Endodermal cell (in vitro differentiated cells): ENCODE results near the gene SULT1C3. TPM values are rescaled to one million over a fixed set of nuclear protein-coding genes. Genes with fewer than 3 reads are reported as not detected.

Experiments
- DNase-seq: peaks from one replicate; pipeline ENCODE4 v3.0.0-alpha.2; 2017
- H3K27ac ChIP-seq: 2 replicates; pipeline ENCODE4 v1.5.1; 2013; ENCODE audit warnings: mild to moderate bottlenecking, low read depth, low read length, moderate library complexity
- H3K27me3 ChIP-seq: 2 replicates; pipeline ENCODE4 v1.6.1; 2013; ENCODE audit warnings: mild to moderate bottlenecking, low read length, moderate library complexity; ENCODE audit not compliant: insufficient read depth, control insufficient read depth, poor library complexity, severe bottlenecking
- H3K36me3 ChIP-seq: 2 replicates; pipeline ENCODE4 v1.7.0; 2013; ENCODE audit warnings: mild to moderate bottlenecking, low read length, moderate library complexity; ENCODE audit not compliant: control insufficient read depth, insufficient read depth
- H3K4me1 ChIP-seq: one replicate; pipeline ENCODE4 v1.7.0; 2013; ENCODE audit warnings: low read length; ENCODE audit not compliant: control insufficient read depth, insufficient read depth
- H3K4me3 ChIP-seq: 2 replicates; pipeline ENCODE4 v1.5.1; 2013; ENCODE audit warnings: mild to moderate bottlenecking, low read length, moderate library complexity
- H3K9ac ChIP-seq: 2 replicates; pipeline ENCODE4 v1.6.1; 2013; ENCODE audit warnings: mild to moderate bottlenecking, low read length, moderate library complexity; ENCODE audit not compliant: poor library complexity, severe bottlenecking; ENCODE audit errors: extremely low read depth
- H3K9me3 ChIP-seq: 2 replicates; pipeline ENCODE4 v1.6.1; 2013; ENCODE audit warnings: mild to moderate bottlenecking, low read length, moderate library complexity; ENCODE audit not compliant: control insufficient read depth
- H3K27ac Mint-ChIP-seq: 2 replicates; pipeline ENCODE4 v1.8.0; 2020; ENCODE audit warnings: mixed read lengths
- H3K27me3 Mint-ChIP-seq: 2 replicates; pipeline ENCODE4 v1.8.0; 2021; ENCODE audit warnings: mild to moderate bottlenecking, mixed read lengths; ENCODE audit not compliant: insufficient read depth
- H3K36me3 Mint-ChIP-seq: 2 replicates; pipeline ENCODE4 v1.8.0; 2020; ENCODE audit warnings: low read depth, mixed read lengths
- H3K4me1 Mint-ChIP-seq: 2 replicates; pipeline ENCODE4 v1.8.0; 2020; ENCODE audit warnings: mixed read lengths
- H3K4me3 Mint-ChIP-seq: 2 replicates; pipeline ENCODE4 v1.8.0; 2020; ENCODE audit warnings: mild to moderate bottlenecking, moderate library complexity, mixed read lengths
- H3K9me3 Mint-ChIP-seq: 2 replicates; pipeline ENCODE4 v1.8.0; 2020; ENCODE audit warnings: mild to moderate bottlenecking, mixed read lengths
- CTCF ChIP-seq: fragments of 200-600 bp; sonication (generic); conservative IDR thresholded peaks from 2 replicates; pipeline ENCODE4 v1.5.0; 2021; ENCODE audit warnings: antibody characterized with exemption, mild to moderate bottlenecking
- WGBS, 2 experiments: methylation state at CpG; one replicate each; pipeline versions ENCODE4 v1.1.5 to v1.1.7; 2013; ENCODE audit warnings: missing lambda C conversion rate in 2 of 2, mixed read lengths in 1 of 2; ENCODE audit not compliant: insufficient coverage in 1 of 2, insufficient read length in 1 of 2; 5-methylcytosine and 5-hydroxymethylcytosine counted together
- total RNA-seq, 2 donors: library from RNA; stranded (reverse); fragmentation: NEBNext Ultra II Directional in 1 of 2; extraction: Animal tissue kit (Norgen Biotek cat#: 25700) in 1 of 2; gene quantifications; 2 replicates in 1 of 2; 3 replicates in 1 of 2; pipeline ENCODE4 v1.2.1, GENCODE V29; 2021

SULT1C3 gene
- total RNA-seq, 2 donors from 2014 or later, result not detected

DNA sequence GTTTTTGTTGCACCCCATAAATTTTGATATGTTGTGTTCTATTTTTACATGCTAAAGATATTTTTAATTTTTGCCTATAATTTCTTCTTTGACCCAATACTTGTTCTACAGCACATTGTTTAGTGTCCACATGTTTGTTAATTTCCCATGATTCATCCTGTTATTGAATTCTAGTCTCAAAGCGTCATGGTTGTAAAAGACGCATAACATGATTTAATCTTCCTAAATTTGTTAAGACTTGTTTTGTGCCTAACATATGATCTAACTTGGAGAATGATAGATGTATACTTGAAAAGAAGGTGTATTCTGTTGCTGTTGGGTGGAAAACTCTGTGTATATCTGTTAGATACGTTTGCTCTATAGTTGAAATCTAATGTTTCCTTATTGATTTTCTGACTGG lies 27.1 kb upstream of the SULT1C3 start:
- Mint-ChIP-seq H3K9me3 (peaks cover 45% of the 10 kb centered on the region), H3K27me3 (peaks cover 2% of the 10 kb centered on the region), H3K36me3 (no peaks in the 10 kb centered on the region), H3K4me3 (no peak overlapping the region), H3K27ac (no peak overlapping the region), H3K4me1 (no peaks in the 10 kb centered on the region)
- no peaks in the 10 kb centered on the region for H3K36me3 ChIP-seq
- H3K27me3 ChIP-seq, result no peaks in the 10 kb centered on the region
- no peaks in the 10 kb centered on the region for H3K4me1 ChIP-seq
- H3K27ac ChIP-seq, result no peak overlapping the region
- H3K9ac ChIP-seq, result no peak overlapping the region
- peaks cover 21% of the 10 kb centered on the region for H3K9me3 ChIP-seq
- 83 to 100% methylated on average over 1 to 3 of the region's 3 CpGs for WGBS, 2 experiments
- DNase-seq, result no peak
- H3K4me3 ChIP-seq, result no peak overlapping the region
- no peak for TF ChIP-seq CTCF

GRCh38 chr2:108215794-108216211 lies 24.0 kb upstream of the SULT1C3 start:
- 67 to 80% methylated on average over 3 of the region's 3 CpGs for WGBS, 2 experiments
- no peak overlapping the region for H3K4me3 Mint-ChIP-seq
- TF ChIP-seq CTCF, result peak; percentile 64
- Histone ChIP-seq H3K4me3 (no peak overlapping the region), H3K4me1 (no peaks in the 10 kb centered on the region), H3K36me3 (no peaks in the 10 kb centered on the region), H3K27me3 (no peaks in the 10 kb centered on the region), H3K27ac (no peak overlapping the region), H3K9me3 (peaks cover 5% of the 10 kb centered on the region), H3K9ac (no peak overlapping the region)
- peak; percentile 65 for DNase-seq
- H3K36me3 Mint-ChIP-seq, result no peaks in the 10 kb centered on the region
- no peak overlapping the region for H3K27ac Mint-ChIP-seq
- H3K27me3 Mint-ChIP-seq, result no peaks in the 10 kb centered on the region
- H3K4me1 Mint-ChIP-seq, result no peaks in the 10 kb centered on the region
- H3K9me3 Mint-ChIP-seq, result peaks cover 14% of the 10 kb centered on the region

DNA sequence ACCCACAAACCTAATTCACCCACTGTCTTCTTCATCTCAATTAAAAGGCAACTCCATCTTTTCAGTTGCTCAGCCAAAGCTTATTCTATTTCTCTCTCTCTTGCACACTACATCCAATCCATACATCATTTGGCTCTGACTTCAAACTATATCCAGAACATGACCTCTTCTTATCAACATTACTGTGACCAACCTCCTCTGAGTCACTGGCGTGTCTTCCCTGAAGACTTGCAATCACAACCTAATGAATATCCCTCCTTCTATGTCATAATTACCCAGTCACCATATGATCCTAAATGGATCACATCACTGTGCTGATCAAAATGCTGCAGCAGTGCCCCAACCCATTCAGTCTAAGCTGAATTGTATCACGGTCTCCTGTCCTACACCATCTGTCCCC lies 22.6 kb upstream of the SULT1C3 start:
- H3K27ac Mint-ChIP-seq, result no peak overlapping the region
- H3K4me1 Mint-ChIP-seq, result no peaks in the 10 kb centered on the region
- Histone ChIP-seq H3K36me3 (no peaks in the 10 kb centered on the region), H3K9ac (no peak overlapping the region), H3K4me3 (no peak overlapping the region), H3K27ac (no peak overlapping the region), H3K27me3 (no peaks in the 10 kb centered on the region), H3K4me1 (no peaks in the 10 kb centered on the region), H3K9me3 (peaks cover 5% of the 10 kb centered on the region)
- 90% methylated on average over 2 of the region's 2 CpGs for WGBS, 2 experiments
- H3K36me3 Mint-ChIP-seq, result no peaks in the 10 kb centered on the region
- H3K27me3 Mint-ChIP-seq, result no peaks in the 10 kb centered on the region
- no peak for DNase-seq
- no peak overlapping the region for H3K4me3 Mint-ChIP-seq
- TF ChIP-seq CTCF, result no peak
- peaks cover 15% of the 10 kb centered on the region for H3K9me3 Mint-ChIP-seq
